ENCODE results near the gene ZDHHC8.

DNA sequence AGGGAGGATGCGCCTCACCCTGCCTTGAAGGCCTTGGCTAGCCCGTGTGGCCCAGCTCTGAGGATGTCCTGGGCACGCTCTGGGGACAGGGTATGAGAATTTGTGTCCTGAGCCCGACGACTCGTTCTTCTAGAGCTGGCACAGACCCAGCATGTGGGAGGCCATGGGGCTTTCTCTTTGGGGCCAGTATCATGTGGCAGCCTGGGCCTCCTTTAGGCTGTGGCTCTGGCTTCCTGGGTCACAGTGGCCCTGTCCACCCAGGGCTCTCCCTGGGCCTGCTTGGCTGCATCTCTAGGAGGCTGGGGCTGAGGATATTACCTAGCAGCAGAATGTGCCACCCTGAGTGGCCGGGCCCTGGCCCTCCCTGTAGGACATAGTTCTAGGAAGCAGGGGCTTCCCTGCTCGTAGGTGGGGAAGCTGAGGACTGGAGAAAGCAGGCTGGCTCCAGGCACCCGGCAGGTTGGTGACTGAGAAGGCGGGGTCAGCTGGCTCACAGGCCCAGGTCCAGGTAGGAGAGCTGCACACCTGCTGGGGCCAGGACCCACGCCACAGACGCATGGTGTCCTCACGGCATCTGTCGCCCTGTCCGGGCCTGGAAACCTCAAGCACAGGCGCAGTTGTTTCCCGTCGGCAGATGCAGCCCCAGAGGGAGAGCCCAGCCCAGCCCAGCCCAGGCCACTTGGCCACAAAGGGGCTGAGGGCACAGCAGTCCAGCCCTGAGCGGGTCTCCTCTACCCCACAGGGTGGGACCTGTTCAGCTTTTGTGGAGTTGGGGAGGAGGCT, 12.5 kb downstream of the ZDHHC8 start:
- TF ChIP-seq POLR2A (IDR thresholded peaks at IDR 0.05; ENCODE audit: low read depth, low read length): no peak
- TF ChIP-seq TAF1 (IDR thresholded peaks at IDR 0.05; ENCODE audit: borderline replicate concordance, low read depth, low read length): no peak
- no peak for TF ChIP-seq POLR2AphosphoS5 (IDR thresholded peaks at IDR 0.05; ENCODE audit: low read depth, low read length)
